Measurements from ENCODE around the gene SEC23B. TPM values are rescaled to one million over a fixed set of nuclear protein-coding genes. Genes with fewer than 3 reads are reported as not detected.

The SEC23B gene
- total and polyA plus RNA-seq, 2 of the 13 experiments (the other 11 are each of a cell fraction or from before 2014, with no cell fraction given) = 114 to 120 TPM

DNA sequence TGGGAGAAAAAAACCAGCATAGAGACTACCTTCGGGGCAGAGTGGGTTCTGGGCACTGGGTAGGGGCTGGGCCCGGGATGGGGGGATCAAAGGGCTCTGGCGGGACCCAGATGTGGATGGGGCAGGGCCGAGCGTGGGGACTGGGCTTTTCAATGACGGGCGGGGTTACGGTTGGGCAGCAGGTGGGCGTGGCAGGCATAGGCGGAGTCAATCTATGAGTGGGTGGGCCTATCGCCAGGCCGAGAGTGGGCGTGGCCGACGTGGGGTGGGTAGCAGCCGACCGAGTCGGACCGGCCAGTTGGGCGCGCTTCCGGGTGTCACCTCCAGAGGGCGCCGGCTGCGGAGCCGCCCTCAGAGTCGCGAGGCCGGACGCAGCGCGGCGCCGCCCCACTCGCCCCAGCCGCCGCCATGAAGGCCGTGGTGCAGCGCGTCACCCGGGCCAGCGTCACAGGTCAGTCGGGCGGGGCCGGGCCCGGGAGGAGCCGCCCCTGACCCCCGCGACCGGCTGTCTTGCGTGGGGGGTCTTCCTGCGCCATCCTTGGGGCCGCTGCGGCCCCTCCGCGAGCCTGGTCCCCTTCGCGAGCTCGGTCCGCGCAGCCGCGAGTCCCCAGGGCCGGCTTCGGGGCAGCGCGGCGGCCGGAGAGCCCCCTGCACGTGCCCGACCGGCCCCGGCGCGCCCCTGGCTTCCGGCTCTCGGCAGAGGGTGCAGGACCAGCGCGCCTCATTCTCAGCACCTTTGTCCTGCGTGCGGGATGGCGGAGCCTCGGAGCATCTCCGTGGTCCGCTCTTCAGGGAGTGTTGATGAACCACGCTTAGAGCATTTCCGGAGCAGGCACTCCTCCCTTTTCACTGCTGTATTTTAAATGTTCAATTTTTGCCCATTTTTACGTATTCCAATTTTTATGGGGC lies 80.2 kb downstream of the SEC23B start, which contains the start of gene DTD1 (continued):
- TF ChIP-seq, protein P1, sequence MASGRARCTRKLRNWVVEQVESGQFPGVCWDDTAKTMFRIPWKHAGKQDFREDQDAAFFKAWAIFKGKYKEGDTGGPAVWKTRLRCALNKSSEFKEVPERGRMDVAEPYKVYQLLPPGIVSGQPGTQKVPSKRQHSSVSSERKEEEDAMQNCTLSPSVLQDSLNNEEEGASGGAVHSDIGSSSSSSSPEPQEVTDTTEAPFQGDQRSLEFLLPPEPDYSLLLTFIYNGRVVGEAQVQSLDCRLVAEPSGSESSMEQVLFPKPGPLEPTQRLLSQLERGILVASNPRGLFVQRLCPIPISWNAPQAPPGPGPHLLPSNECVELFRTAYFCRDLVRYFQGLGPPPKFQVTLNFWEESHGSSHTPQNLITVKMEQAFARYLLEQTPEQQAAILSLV (CRISPR knock-in tag; IDR thresholded peaks at IDR 0.05; ENCODE audit: borderline replicate concordance) = no peak; the same call in 1 of the 2 replicates
- TF ChIP-seq KDM5A (IDR thresholded peaks at IDR 0.05; ENCODE audit: borderline replicate concordance, low read length) (no peak; the same call in 1 of the 2 replicates), ZNF44 (CRISPR knock-in tag; IDR thresholded peaks at IDR 0.05) (peak; percentile 94), ZNF562 (CRISPR knock-in tag; IDR thresholded peaks at IDR 0.05; ENCODE audit: borderline replicate concordance) (no peak), ZC3H4 (CRISPR knock-in tag; IDR thresholded peaks at IDR 0.05; ENCODE audit: borderline replicate concordance) (no peak; the same call in 1 of the 2 replicates), MBD4 (IDR thresholded peaks at IDR 0.05; ENCODE audit: borderline replicate concordance, low read length) (no peak), ELF4 (CRISPR knock-in tag; IDR thresholded peaks at IDR 0.05; ENCODE audit: borderline replicate concordance) (no peak), ZNF225 (CRISPR knock-in tag; IDR thresholded peaks at IDR 0.05) (peak; percentile 22; the same call in 1 of the 2 replicates), GATAD1 (CRISPR knock-in tag; IDR thresholded peaks at IDR 0.05) (peak; percentile 69; the same call in 1 of the 2 replicates), ZBTB1 (CRISPR knock-in tag; IDR thresholded peaks at IDR 0.05; ENCODE audit: borderline replicate concordance) (no peak), POLR2A (IDR thresholded peaks at IDR 0.05; ENCODE audit: insufficient read depth in 1 of 2, low read depth in 2 of 2, low read length in 2 of 2) (peak; percentile 62 to 76), IKZF4 (CRISPR knock-in tag; IDR thresholded peaks at IDR 0.05; ENCODE audit: borderline replicate concordance, low read depth, not compliant biosample characterization) (peak; percentile 75), ZNF205 (CRISPR knock-in tag; IDR thresholded peaks at IDR 0.05) (no peak), U2AF2 (IDR thresholded peaks at IDR 0.05; ENCODE audit: low read depth, low read length) (no peak), KLF13 (CRISPR knock-in tag; IDR thresholded peaks at IDR 0.05) (peak; percentile 92; the same call in 1 of the 2 replicates), SMC3 (IDR thresholded peaks at IDR 0.05; ENCODE audit: low read length) (no peak)
- TF ChIP-seq, protein P2, sequence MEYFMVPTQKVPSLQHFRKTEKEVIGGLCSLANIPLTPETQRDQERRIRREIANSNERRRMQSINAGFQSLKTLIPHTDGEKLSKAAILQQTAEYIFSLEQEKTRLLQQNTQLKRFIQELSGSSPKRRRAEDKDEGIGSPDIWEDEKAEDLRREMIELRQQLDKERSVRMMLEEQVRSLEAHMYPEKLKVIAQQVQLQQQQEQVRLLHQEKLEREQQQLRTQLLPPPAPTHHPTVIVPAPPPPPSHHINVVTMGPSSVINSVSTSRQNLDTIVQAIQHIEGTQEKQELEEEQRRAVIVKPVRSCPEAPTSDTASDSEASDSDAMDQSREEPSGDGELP (IDR thresholded peaks at IDR 0.05; ENCODE audit: borderline replicate concordance, low read depth) = peak; percentile 49; the same call in 1 of the 2 replicates
- TF ChIP-seq, protein P3, sequence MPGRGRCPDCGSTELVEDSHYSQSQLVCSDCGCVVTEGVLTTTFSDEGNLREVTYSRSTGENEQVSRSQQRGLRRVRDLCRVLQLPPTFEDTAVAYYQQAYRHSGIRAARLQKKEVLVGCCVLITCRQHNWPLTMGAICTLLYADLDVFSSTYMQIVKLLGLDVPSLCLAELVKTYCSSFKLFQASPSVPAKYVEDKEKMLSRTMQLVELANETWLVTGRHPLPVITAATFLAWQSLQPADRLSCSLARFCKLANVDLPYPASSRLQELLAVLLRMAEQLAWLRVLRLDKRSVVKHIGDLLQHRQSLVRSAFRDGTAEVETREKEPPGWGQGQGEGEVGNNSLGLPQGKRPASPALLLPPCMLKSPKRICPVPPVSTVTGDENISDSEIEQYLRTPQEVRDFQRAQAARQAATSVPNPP (CRISPR knock-in tag; IDR thresholded peaks at IDR 0.05) = peak; percentile 82
- TF ChIP-seq, protein P4, sequence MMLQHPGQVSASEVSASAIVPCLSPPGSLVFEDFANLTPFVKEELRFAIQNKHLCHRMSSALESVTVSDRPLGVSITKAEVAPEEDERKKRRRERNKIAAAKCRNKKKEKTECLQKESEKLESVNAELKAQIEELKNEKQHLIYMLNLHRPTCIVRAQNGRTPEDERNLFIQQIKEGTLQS (CRISPR knock-in tag; IDR thresholded peaks at IDR 0.05) = peak; percentile 6; the same call in 1 of the 2 replicates
- TF ChIP-seq, protein P5, sequence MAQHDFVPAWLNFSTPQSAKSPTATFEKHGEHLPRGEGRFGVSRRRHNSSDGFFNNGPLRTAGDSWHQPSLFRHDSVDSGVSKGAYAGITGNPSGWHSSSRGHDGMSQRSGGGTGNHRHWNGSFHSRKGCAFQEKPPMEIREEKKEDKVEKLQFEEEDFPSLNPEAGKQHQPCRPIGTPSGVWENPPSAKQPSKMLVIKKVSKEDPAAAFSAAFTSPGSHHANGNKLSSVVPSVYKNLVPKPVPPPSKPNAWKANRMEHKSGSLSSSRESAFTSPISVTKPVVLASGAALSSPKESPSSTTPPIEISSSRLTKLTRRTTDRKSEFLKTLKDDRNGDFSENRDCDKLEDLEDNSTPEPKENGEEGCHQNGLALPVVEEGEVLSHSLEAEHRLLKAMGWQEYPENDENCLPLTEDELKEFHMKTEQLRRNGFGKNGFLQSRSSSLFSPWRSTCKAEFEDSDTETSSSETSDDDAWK (CRISPR knock-in tag; IDR thresholded peaks at IDR 0.05) = no peak
- TF ChIP-seq, protein P6, sequence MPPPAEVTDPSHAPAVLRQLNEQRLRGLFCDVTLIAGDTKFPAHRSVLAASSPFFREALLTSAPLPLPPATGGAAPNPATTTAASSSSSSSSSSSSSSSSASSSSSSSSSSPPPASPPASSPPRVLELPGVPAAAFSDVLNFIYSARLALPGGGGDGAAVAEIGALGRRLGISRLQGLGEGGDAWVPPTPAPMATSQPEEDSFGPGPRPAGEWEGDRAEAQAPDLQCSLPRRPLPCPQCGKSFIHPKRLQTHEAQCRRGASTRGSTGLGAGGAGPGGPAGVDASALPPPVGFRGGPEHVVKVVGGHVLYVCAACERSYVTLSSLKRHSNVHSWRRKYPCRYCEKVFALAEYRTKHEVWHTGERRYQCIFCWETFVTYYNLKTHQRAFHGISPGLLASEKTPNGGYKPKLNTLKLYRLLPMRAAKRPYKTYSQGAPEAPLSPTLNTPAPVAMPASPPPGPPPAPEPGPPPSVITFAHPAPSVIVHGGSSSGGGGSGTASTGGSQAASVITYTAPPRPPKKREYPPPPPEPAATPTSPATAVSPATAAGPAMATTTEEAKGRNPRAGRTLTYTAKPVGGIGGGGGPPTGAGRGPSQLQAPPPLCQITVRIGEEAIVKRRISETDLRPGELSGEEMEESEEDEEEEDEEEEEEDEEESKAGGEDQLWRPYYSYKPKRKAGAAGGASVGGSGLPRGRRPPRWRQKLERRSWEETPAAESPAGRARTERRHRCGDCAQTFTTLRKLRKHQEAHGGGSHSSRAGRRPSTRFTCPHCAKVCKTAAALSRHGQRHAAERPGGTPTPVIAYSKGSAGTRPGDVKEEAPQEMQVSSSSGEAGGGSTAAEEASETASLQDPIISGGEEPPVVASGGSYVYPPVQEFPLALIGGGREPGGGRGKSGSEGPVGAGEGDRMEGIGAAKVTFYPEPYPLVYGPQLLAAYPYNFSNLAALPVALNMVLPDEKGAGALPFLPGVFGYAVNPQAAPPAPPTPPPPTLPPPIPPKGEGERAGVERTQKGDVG (CRISPR knock-in tag; IDR thresholded peaks at IDR 0.05; ENCODE audit: borderline replicate concordance) = no peak
